Smooth muscle cell (in vitro differentiated cells): Measurements from ENCODE around the gene TMEM9. TPM values are rescaled to one million over a fixed set of nuclear protein-coding genes. Genes with fewer than 3 reads are reported as not detected.

Experiments used
- DNase-seq: peaks from one replicate; lab custom pipeline; 2025; ENCODE audit not compliant: unreplicated experiment; lab: John Stamatoyannopoulos, UW
- H2AFZ ChIP-seq: fragments of 200-600 bp; sonication (generic); 2 replicates; pipeline ENCODE4 v1.6.0; 2016; ENCODE audit warnings: antibody characterized with exemption, low read depth, mild to moderate bottlenecking
- H3F3A ChIP-seq: fragments of 200-600 bp; sonication (generic); 2 replicates; pipeline ENCODE4 v1.6.0; 2017; ENCODE audit warnings: antibody characterized with exemption, low read depth
- H3K27ac ChIP-seq: fragments of 200-600 bp; sonication (generic); 2 replicates; pipeline ENCODE4 v1.5.1; 2016; ENCODE audit warnings: low read depth, mild to moderate bottlenecking
- H3K27me3 ChIP-seq: fragments of 200-600 bp; sonication (generic); 2 replicates; pipeline ENCODE4 v1.6.1; 2016; ENCODE audit warnings: low read depth, mild to moderate bottlenecking
- H3K36me3 ChIP-seq: fragments of 200-600 bp; sonication (generic); 2 replicates; pipeline ENCODE4 v1.5.1; 2016; ENCODE audit warnings: low read depth
- H3K4me1 ChIP-seq: fragments of 200-600 bp; sonication (generic); 2 replicates; pipeline ENCODE4 v1.5.1; 2016; ENCODE audit warnings: low read depth
- H3K4me2 ChIP-seq: fragments of 200-600 bp; sonication (generic); 2 replicates; pipeline ENCODE4 v1.6.0; 2016; ENCODE audit warnings: mild to moderate bottlenecking
- H3K4me3 ChIP-seq: fragments of 200-600 bp; sonication (generic); 2 replicates; pipeline ENCODE4 v1.5.1; 2016; ENCODE audit warnings: mild to moderate bottlenecking
- H3K79me2 ChIP-seq: fragments of 200-600 bp; sonication (generic); 2 replicates; pipeline ENCODE4 v1.6.0; 2016; ENCODE audit warnings: low read depth, mild to moderate bottlenecking
- H3K9ac ChIP-seq: fragments of 200-600 bp; sonication (generic); 2 replicates; pipeline ENCODE4 v1.6.0; 2016; ENCODE audit warnings: low read depth
- H3K9me3 ChIP-seq: fragments of 200-600 bp; sonication (generic); replicated peaks from 2 replicates; pipeline ENCODE4 v1.5.1; 2016; ENCODE audit warnings: low read depth
- H4K20me1 ChIP-seq: fragments of 200-600 bp; sonication (generic); 2 replicates; pipeline ENCODE4 v1.6.0; 2016; ENCODE audit warnings: low read depth
- CTCF ChIP-seq: fragments of 200-600 bp; sonication (generic); IDR thresholded peaks from 2 replicates; pipeline ENCODE4 v1.5.1; 2017; ENCODE audit warnings: borderline replicate concordance, mild to moderate bottlenecking, antibody characterized with exemption; ENCODE audit not compliant: insufficient read depth, poor library complexity, severe bottlenecking
- WGBS: methylation state at CpG from one replicate; pipeline ENCODE4 v1.1.7; 2016; ENCODE audit warnings: low lambda C conversion rate; 5-methylcytosine and 5-hydroxymethylcytosine counted together
- polyA plus RNA-seq: library from polyadenylated mRNA; unstranded; fragments of >200 nt; fragmentation: Nextera tagmentation; extraction: Ambion mirVana; gene quantifications from 2 replicates; pipeline ENCODE4 v1.2.1, GENCODE V29; 2016
- total RNA-seq: library from RNA; depleted of rRNA; stranded (reverse); fragments of >200 nt; gene quantifications from 2 replicates; pipeline ENCODE4 v1.2.3, GENCODE V29; 2014

Gene TMEM9
- total and polyA plus RNA-seq, 2 experiments from 2014 or later = 153 to 211 TPM

GRCh38 chr1:201112926-201113325 is 41.3 kb downstream of the TMEM9 start:
- Histone ChIP-seq H3K4me2 (no peak overlapping the region), H3K79me2 (no peaks in the 10 kb centered on the region), H3K9ac (no peak overlapping the region), H4K20me1 (no peaks in the 10 kb centered on the region), H3K36me3 (no peaks in the 10 kb centered on the region), H3K4me3 (no peak overlapping the region), H3K27ac (no peak overlapping the region), H3F3A (no peaks in the 10 kb centered on the region), H2AFZ (no peak overlapping the region), H3K4me1 (peaks cover 5% of the 10 kb centered on the region), H3K9me3 (no peaks in the 10 kb centered on the region), H3K27me3 (peaks cover 9% of the 10 kb centered on the region)
- TF ChIP-seq CTCF = no peak
- WGBS = 96% methylated on average over 3 of the region's 3 CpGs
- DNase-seq = no peak

GRCh38 chr1:201112173-201112731 is 42.0 kb downstream of the TMEM9 start, which contains the start of gene CACNA1S:
CACNA1S (minus strand) TSS chr1:201112426; CDS start chr1:201112339, 87 bp downstream.
- no peak within 1 kb of the TSS for H3K9ac ChIP-seq
- no peak within 1 kb of the TSS for H2AFZ ChIP-seq
- no peak within 1 kb of the TSS for H3K4me2 ChIP-seq
- no peaks in the 10 kb centered on the region for H3K36me3 ChIP-seq
- H3K4me3 ChIP-seq = no peak within 1 kb of the TSS
- peaks cover 9% of the 10 kb centered on the region for H3K27me3 ChIP-seq
- H3K79me2 ChIP-seq = no peaks in the 10 kb centered on the region
- H3K9me3 ChIP-seq = no peaks in the 10 kb centered on the region
- 43% methylated on average over 4 of the region's 9 CpGs for WGBS
- H3F3A ChIP-seq = no peaks in the 10 kb centered on the region
- H4K20me1 ChIP-seq = no peaks in the 10 kb centered on the region
- H3K4me1 ChIP-seq = peaks cover 5% of the 10 kb centered on the region
- no peak for TF ChIP-seq CTCF
- DNase-seq = no peak
- no peak within 1 kb of the TSS for H3K27ac ChIP-seq

- H3K27ac ChIP-seq = no peak overlapping the region
- no peaks in the 10 kb centered on the region for H3K79me2 ChIP-seq
- H3K4me3 ChIP-seq = no peak overlapping the region
- H4K20me1 ChIP-seq = no peaks in the 10 kb centered on the region
- WGBS = 100% methylated on average over 1 of the region's 3 CpGs
- no peak overlapping the region for H3K9ac ChIP-seq
- DNase-seq = no peak
- no peaks in the 10 kb centered on the region for H3K9me3 ChIP-seq
- TF ChIP-seq CTCF = no peak
- H3K4me1 ChIP-seq = peaks cover 5% of the 10 kb centered on the region
- no peaks in the 10 kb centered on the region for H3K36me3 ChIP-seq
- no peak overlapping the region for H2AFZ ChIP-seq
- no peaks in the 10 kb centered on the region for H3F3A ChIP-seq
- H3K4me2 ChIP-seq = no peak overlapping the region
- H3K27me3 ChIP-seq = peaks cover 8% of the 10 kb centered on the region
These were observed 42.6 kb downstream of the TMEM9 start for GRCh38 chr1:201111672-201112071.

- no peaks in the 10 kb centered on the region for H4K20me1 ChIP-seq
- no peak overlapping the region for H2AFZ ChIP-seq
- 82% methylated on average over 5 of the region's 7 CpGs for WGBS
- no peak overlapping the region for H3K9ac ChIP-seq
- H3K36me3 ChIP-seq = no peaks in the 10 kb centered on the region
- no peak for TF ChIP-seq CTCF
- no peak overlapping the region for H3K4me2 ChIP-seq
- H3K27ac ChIP-seq = no peak overlapping the region
- peaks cover 4% of the 10 kb centered on the region for H3K27me3 ChIP-seq
- DNase-seq = no peak
- peaks cover 5% of the 10 kb centered on the region for H3K4me1 ChIP-seq
- no peak overlapping the region for H3K4me3 ChIP-seq
- no peaks in the 10 kb centered on the region for H3K9me3 ChIP-seq
- no peaks in the 10 kb centered on the region for H3F3A ChIP-seq
- no peaks in the 10 kb centered on the region for H3K79me2 ChIP-seq
These were observed 43.1 kb downstream of the TMEM9 start for GRCh38 chr1:201111156-201111555.
